WI38 (cell line): ENCODE measurements around the gene FASTKD3.
"Not testable (repeated sequence)": the region's sequence is repeated elsewhere in the genome, so short reads cannot be mapped to it uniquely, and the experiment has no call there.

Experiments used
- H3K4me3 ChIP-seq: 2 replicates; pipeline ENCODE4 v1.5.1; 2011; ENCODE audit warnings: low read depth, mild to moderate bottlenecking, control low read depth, low read length
- CTCF ChIP-seq: IDR thresholded peaks from 2 replicates; pipeline ENCODE4 v1.5.1; 2012; ENCODE audit warnings: low read depth, mild to moderate bottlenecking, control low read depth, low read length

FASTKD3 gene

GRCh38 chr5:7868773-7869473 is at the start of gene FASTKD3, which contains the start of gene MTRR:
Gene FASTKD3, minus strand, starts transcription at chr5:7869031. Its CDS starts 948 bp downstream, at chr5:7868083.
Gene MTRR, plus strand, starts transcription at chr5:7869148. Its CDS starts 1,647 bp downstream, at chr5:7870795.
- peak within 1 kb of the TSS; percentile 94 for H3K4me3 ChIP-seq
- no peak for TF ChIP-seq CTCF

GRCh38 chr5:7917130-7918123 is 48.6 kb upstream of the FASTKD3 start:
- H3K4me3 ChIP-seq: no peak overlapping the region
- no peak for TF ChIP-seq CTCF

GRCh38 chr5:7916171-7916804 is 47.5 kb upstream of the FASTKD3 start:
- H3K4me3 ChIP-seq: no peak overlapping the region
- no peak for TF ChIP-seq CTCF

- not testable (repeated sequence) for H3K4me3 ChIP-seq
These were observed 42.6 kb upstream of the FASTKD3 start for GRCh38 chr5:7911429-7911771.

- TF ChIP-seq CTCF: no peak
- no peak overlapping the region for H3K4me3 ChIP-seq
These were observed 42.1 kb upstream of the FASTKD3 start for GRCh38 chr5:7910738-7911428.

GRCh38 chr5:7908317-7908716 is 39.5 kb upstream of the FASTKD3 start:
- H3K4me3 ChIP-seq: no peak overlapping the region
- no peak for TF ChIP-seq CTCF

GRCh38 chr5:7907612-7908011 is 38.8 kb upstream of the FASTKD3 start:
- H3K4me3 ChIP-seq: no peak overlapping the region
- no peak for TF ChIP-seq CTCF
